Type B pancreatic cell (in vitro differentiated cells): Measurements from ENCODE around the gene NTM. TPM values are rescaled to one million over a fixed set of nuclear protein-coding genes. Genes with fewer than 3 reads are reported as not detected.

ENCODE experiments used
- DNase-seq: peaks from one replicate; pipeline ENCODE4 v3.0.0; 2021; ENCODE audit warnings: mixed read lengths; ENCODE audit not compliant: unreplicated experiment; ENCODE audit errors: extremely low spot score
- H3K27ac Mint-ChIP-seq: 2 replicates; pipeline ENCODE4 v1.8.0; 2021; ENCODE audit warnings: mild to moderate bottlenecking, mixed read lengths
- H3K27me3 Mint-ChIP-seq: 2 replicates; pipeline ENCODE4 v1.8.0; 2021; ENCODE audit warnings: mixed read lengths
- H3K36me3 Mint-ChIP-seq: 2 replicates; pipeline ENCODE4 v1.8.0; 2021; ENCODE audit warnings: mixed read lengths
- H3K4me1 Mint-ChIP-seq: one replicate; pipeline ENCODE4 v1.8.0; 2021; ENCODE audit warnings: mixed read lengths; ENCODE audit not compliant: unreplicated experiment
- H3K4me3 Mint-ChIP-seq: 2 replicates; pipeline ENCODE4 v1.8.0; 2021; ENCODE audit warnings: mild to moderate bottlenecking, mixed read lengths
- H3K9me3 Mint-ChIP-seq: 2 replicates; pipeline ENCODE4 v1.8.0; 2021; ENCODE audit warnings: mixed read lengths
- total RNA-seq: library from RNA; stranded (reverse); gene quantifications from 2 replicates; pipeline ENCODE4 v1.2.1, GENCODE V29; 2021; ENCODE audit warnings: low replicate concordance
- TF ChIP-seq, protein P1 (sequence below): fragments of 200-600 bp; sonication (generic); conservative IDR thresholded peaks from 2 replicates; pipeline ENCODE4 v1.5.0; 2021; ENCODE audit warnings: antibody characterized with exemption, mild to moderate bottlenecking

The NTM gene
- total RNA-seq, 1 donor from 2014 or later: 19.2 TPM

DNA sequence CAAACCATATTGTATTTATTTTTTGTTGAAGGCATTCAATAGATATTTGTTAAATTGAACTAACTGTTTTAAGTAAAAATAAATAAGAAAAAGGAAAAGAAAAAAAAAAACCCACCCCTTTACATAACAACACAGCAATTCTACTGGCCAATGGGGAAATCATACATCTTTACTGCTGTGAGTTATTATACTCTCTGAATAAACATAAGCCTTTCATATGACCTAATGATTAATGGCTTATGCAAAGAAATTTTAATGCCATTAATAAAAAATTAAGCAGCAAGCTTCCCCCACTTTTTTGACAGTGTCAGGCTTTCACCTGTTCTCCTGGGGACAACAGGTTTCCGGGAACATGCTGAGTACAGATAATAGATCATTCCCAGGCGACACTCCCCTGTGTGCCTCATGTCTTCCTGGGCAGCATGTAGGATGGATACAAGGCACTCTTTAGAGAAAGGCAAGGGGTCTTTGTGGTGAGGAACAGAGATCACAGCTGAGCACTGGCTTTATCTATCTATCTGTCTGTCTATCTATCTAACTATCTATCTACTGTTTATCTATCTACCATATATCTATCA lies 676.0 kb downstream of the NTM start:
- H3K4me3 Mint-ChIP-seq: no peak overlapping the region
- H3K36me3 Mint-ChIP-seq: no peaks in the 10 kb centered on the region

DNA sequence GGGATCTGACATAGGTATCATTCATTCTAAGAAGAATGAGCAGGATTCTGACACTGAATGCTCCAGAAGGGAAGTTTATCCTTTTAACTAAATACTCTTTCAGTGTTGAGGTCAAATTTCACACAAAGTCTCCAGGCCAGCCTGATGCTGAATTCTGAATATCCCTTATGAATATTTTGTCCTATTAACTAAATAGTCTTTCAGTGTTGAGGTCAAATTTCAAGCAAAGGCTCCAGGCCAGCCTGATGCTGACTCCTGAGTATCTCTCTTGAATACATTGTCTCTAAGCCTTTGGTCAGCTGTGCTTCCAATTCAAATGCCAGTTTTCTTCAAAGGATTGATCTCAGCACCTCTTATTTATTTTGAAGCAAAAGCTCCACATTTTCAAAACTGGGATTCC lies 676.8 kb downstream of the NTM start:
- H3K27me3 Mint-ChIP-seq: peaks cover 26% of the 10 kb centered on the region
- peaks cover 36% of the 10 kb centered on the region for H3K4me1 Mint-ChIP-seq
- no peak for DNase-seq
- H3K4me3 Mint-ChIP-seq: no peak overlapping the region
- H3K27ac Mint-ChIP-seq: no peak overlapping the region
- no peaks in the 10 kb centered on the region for H3K9me3 Mint-ChIP-seq
- TF ChIP-seq, protein P1, sequence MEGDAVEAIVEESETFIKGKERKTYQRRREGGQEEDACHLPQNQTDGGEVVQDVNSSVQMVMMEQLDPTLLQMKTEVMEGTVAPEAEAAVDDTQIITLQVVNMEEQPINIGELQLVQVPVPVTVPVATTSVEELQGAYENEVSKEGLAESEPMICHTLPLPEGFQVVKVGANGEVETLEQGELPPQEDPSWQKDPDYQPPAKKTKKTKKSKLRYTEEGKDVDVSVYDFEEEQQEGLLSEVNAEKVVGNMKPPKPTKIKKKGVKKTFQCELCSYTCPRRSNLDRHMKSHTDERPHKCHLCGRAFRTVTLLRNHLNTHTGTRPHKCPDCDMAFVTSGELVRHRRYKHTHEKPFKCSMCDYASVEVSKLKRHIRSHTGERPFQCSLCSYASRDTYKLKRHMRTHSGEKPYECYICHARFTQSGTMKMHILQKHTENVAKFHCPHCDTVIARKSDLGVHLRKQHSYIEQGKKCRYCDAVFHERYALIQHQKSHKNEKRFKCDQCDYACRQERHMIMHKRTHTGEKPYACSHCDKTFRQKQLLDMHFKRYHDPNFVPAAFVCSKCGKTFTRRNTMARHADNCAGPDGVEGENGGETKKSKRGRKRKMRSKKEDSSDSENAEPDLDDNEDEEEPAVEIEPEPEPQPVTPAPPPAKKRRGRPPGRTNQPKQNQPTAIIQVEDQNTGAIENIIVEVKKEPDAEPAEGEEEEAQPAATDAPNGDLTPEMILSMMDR: no peak
- H3K36me3 Mint-ChIP-seq: no peaks in the 10 kb centered on the region

More for the DNA sequence above, 676.0 kb downstream of the NTM start:
- H3K4me1 Mint-ChIP-seq: peaks cover 36% of the 10 kb centered on the region
- H3K27me3 Mint-ChIP-seq: peaks cover 28% of the 10 kb centered on the region
- no peak for DNase-seq
- H3K27ac Mint-ChIP-seq: no peak overlapping the region
- TF ChIP-seq, protein P1: no peak
- no peaks in the 10 kb centered on the region for H3K9me3 Mint-ChIP-seq

DNA sequence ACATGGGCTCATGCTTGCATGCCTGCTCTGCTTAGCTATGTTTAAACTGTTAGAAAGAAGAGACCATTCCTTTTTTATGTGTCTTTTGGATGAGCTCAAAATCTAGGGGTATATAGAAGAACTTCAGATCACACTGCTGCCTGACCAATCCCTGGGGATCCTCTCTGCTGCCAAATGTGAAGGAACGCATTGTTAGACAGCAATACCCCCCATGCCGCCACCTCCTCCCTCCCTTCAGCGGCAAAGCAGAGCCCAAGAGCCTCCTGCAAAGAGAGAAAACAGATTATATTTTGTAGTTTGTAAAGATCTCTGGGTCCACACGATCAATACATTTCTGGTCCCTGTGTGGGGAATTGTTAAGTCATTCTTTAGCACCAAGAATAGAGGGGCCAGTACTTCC lies 677.6 kb downstream of the NTM start:
- TF ChIP-seq, protein P1: no peak
- Mint-ChIP-seq H3K4me1 (peaks cover 36% of the 10 kb centered on the region), H3K27ac (no peak overlapping the region), H3K36me3 (no peaks in the 10 kb centered on the region), H3K27me3 (peaks cover 26% of the 10 kb centered on the region), H3K9me3 (no peaks in the 10 kb centered on the region), H3K4me3 (peak overlapping the region; percentile 38)
- DNase-seq: no peak

DNA sequence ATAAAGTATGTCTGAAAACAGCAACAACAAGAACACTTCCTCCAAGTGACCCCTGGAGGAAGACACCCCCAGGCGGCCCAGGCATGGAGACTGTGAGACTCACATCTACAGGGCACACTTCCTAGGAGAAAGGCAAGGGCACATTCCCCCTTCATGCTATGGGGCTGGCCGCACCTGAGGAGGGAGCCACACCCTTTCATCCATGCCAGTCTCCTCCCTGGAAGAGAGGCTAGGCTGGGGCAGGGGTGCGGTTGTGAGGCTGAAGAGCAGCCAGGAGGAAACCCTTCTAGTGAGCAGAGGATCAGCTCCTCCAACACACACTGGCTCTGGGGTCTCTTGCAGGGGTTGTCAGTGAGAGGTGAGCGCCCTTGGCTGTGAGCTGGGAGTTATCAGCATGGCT lies 678.8 kb downstream of the NTM start:
- H3K27me3 Mint-ChIP-seq: peaks cover 23% of the 10 kb centered on the region
- H3K4me3 Mint-ChIP-seq: no peak overlapping the region
- H3K27ac Mint-ChIP-seq: no peak overlapping the region
- H3K9me3 Mint-ChIP-seq: no peaks in the 10 kb centered on the region
- H3K4me1 Mint-ChIP-seq: peaks cover 36% of the 10 kb centered on the region
- DNase-seq: no peak
- H3K36me3 Mint-ChIP-seq: no peaks in the 10 kb centered on the region
- TF ChIP-seq, protein P1: no peak

DNA sequence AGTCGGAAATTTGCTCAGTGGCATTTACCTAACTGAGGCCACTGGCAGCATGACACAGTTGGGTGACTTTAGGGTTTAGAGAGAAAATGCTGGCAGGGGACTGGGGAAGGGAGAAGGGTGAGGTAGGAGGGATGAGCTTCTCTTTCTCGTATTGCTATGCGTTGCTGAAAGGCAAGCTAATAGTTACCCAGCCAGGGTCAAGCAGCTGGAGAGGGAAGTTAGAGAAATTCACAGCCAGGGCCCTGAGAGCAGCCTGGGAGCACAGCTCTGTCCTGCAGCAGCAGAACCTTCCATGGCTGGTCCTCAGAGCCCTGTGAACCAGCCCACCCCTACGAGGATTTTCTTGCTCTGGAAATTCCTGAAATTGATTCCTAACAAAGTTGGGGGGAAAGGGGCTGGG lies 679.6 kb downstream of the NTM start:
- TF ChIP-seq, protein P1: no peak
- Mint-ChIP-seq H3K27me3 (peaks cover 24% of the 10 kb centered on the region), H3K9me3 (no peaks in the 10 kb centered on the region), H3K4me3 (no peak overlapping the region), H3K4me1 (peaks cover 36% of the 10 kb centered on the region), H3K36me3 (no peaks in the 10 kb centered on the region), H3K27ac (no peak overlapping the region)
- DNase-seq: no peak
